Measurements from ENCODE around the gene FLOT1.

DNA sequence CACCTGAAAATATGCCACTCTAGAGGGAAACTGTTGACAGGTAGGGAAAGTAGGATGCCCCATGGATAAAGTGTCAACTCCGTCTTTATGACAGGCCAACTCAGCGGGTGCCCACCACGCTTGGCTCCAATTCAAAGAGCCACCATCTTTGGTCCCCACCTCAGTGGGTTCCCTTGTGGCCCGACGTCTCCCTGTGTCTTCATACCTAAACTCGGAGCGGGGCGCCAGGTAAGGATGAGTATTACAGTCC lies 25.7 kb downstream of the FLOT1 start:
- TF ChIP-seq, protein P1, sequence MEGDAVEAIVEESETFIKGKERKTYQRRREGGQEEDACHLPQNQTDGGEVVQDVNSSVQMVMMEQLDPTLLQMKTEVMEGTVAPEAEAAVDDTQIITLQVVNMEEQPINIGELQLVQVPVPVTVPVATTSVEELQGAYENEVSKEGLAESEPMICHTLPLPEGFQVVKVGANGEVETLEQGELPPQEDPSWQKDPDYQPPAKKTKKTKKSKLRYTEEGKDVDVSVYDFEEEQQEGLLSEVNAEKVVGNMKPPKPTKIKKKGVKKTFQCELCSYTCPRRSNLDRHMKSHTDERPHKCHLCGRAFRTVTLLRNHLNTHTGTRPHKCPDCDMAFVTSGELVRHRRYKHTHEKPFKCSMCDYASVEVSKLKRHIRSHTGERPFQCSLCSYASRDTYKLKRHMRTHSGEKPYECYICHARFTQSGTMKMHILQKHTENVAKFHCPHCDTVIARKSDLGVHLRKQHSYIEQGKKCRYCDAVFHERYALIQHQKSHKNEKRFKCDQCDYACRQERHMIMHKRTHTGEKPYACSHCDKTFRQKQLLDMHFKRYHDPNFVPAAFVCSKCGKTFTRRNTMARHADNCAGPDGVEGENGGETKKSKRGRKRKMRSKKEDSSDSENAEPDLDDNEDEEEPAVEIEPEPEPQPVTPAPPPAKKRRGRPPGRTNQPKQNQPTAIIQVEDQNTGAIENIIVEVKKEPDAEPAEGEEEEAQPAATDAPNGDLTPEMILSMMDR (IDR thresholded peaks at IDR 0.05), result no peak
- TF ChIP-seq POLR2A (IDR thresholded peaks at IDR 0.05), result no peak
